Memory B cell (primary cell): Measurements from ENCODE around the gene GDPGP1.
A peak's percentile ranks its signal among the peaks of the same experiment; 100 is the strongest.
"Not testable (repeated sequence)": the region's sequence is repeated elsewhere in the genome, so short reads cannot be mapped to it uniquely, and the experiment has no call there.

Experiments used
- ATAC-seq: fragments of 150-1000 bp; cut with Tn5 transposase; 2 replicates; pipeline ENCODE4 v1.10.0; 2021; ENCODE audit warnings: low read depth, mild to moderate bottlenecking, moderate library complexity
- DNase-seq, 2 donors: peaks; one replicate each; pipeline ENCODE4 v3.0.0; 2022; ENCODE audit warnings: low spot score in 2 of 2
- H3K27ac Mint-ChIP-seq: one replicate; pipeline ENCODE4 v1.8.0; 2022; ENCODE audit warnings: mild to moderate bottlenecking, moderate library complexity, mixed read lengths
- H3K27me3 Mint-ChIP-seq: one replicate; pipeline ENCODE4 v1.8.0; 2022; ENCODE audit warnings: mixed read lengths
- H3K36me3 Mint-ChIP-seq: one replicate; pipeline ENCODE4 v1.8.0; 2022; ENCODE audit warnings: mild to moderate bottlenecking, mixed read lengths
- H3K4me1 Mint-ChIP-seq: one replicate; pipeline ENCODE4 v1.8.0; 2022; ENCODE audit warnings: mixed read lengths
- H3K4me3 Mint-ChIP-seq: one replicate; pipeline ENCODE4 v1.8.0; 2022; ENCODE audit warnings: mild to moderate bottlenecking, moderate library complexity, mixed read lengths
- H3K9me3 Mint-ChIP-seq: one replicate; pipeline ENCODE4 v1.8.0; 2022; ENCODE audit warnings: mixed read lengths

The GDPGP1 gene

GRCh38 chr15:90241343-90242192 is 7.6 kb downstream of the GDPGP1 start:
- H3K9me3 Mint-ChIP-seq: no peaks in the 10 kb centered on the region
- no peak overlapping the region for H3K4me3 Mint-ChIP-seq
- H3K36me3 Mint-ChIP-seq: peaks cover 11% of the 10 kb centered on the region
- DNase-seq (no peak), ATAC-seq (no peak)
- no peak overlapping the region for H3K27ac Mint-ChIP-seq
- no peaks in the 10 kb centered on the region for H3K27me3 Mint-ChIP-seq
- H3K4me1 Mint-ChIP-seq: peaks cover 2% of the 10 kb centered on the region

- peaks cover 4% of the 10 kb centered on the region for H3K36me3 Mint-ChIP-seq
- peaks cover 6% of the 10 kb centered on the region for H3K4me1 Mint-ChIP-seq
- no peak overlapping the region for H3K4me3 Mint-ChIP-seq
- ATAC-seq (no peak), DNase-seq (no peak)
- H3K27me3 Mint-ChIP-seq: no peaks in the 10 kb centered on the region
- H3K27ac Mint-ChIP-seq: no peak overlapping the region
- H3K9me3 Mint-ChIP-seq: no peaks in the 10 kb centered on the region
Observed at GRCh38 chr15:90243943-90244639, 10.1 kb downstream of the GDPGP1 start.

DNA sequence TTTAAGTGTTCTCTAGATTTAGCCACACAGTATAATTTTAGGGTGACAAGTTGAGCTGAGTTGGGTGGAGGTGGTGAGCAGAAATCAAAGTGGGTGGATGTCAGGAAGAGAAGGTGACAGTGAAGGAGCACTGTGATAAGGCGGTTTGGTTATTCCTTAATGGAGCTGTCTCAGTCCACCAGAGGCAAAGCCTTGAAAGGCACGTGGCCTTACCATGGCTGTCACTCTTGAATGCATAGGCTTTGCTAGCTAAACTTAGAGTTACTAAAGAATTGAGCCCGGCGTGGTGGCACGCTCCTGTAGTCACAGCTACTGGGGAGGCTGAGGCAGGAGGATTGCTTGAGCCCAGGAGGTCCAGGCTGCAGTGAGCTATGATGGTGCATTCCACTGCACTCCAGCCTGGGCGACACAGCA is 14.8 kb downstream of the GDPGP1 start:
- ATAC-seq (no peak), DNase-seq (no peak)
- peak overlapping the region; percentile 20 for H3K27ac Mint-ChIP-seq
- no peaks in the 10 kb centered on the region for H3K27me3 Mint-ChIP-seq
- H3K4me3 Mint-ChIP-seq: peak overlapping the region; percentile 72
- H3K9me3 Mint-ChIP-seq: no peaks in the 10 kb centered on the region
- no peaks in the 10 kb centered on the region for H3K36me3 Mint-ChIP-seq
- H3K4me1 Mint-ChIP-seq: peaks cover 11% of the 10 kb centered on the region

DNA sequence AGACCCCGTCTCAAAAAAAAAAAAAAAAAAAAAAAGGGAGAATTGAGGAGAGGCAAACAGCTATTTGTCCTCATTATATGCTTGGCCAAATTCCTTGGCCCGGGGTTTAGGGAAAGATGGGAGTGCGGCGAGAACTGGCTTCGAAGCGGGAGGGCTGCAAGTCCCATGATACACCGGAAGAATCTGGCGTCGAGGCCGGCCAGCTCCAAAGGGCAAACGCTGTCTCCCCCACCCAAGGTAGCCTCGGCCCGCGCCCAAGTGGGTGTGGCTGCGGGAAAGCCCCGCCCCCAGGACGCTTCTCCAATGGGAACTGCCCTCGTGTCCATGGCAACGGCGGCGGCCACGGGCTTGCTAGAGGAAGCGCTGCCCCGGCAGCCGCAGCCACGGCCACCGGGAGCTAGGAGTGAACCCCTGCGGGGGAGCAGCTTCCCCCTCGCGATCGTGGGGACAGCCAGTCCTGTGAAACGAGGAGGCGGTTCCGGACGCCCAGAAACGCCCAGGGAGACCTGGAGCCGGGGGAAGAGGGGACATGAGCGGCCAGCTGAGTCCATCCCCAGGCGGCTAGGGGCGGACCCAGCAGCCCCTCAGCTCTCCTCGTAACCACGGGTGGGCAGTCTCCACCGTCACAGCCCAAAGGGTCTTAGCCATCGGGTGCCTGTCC is 15.3 kb downstream of the GDPGP1 start, which contains the start of gene TTLL13:
Gene TTLL13, plus strand, starts transcription at position 354 of the 661 bp plus-strand sequence. CDS start 1,075 bp downstream, outside the sequence.
- no peaks in the 10 kb centered on the region for H3K36me3 Mint-ChIP-seq
- H3K27ac Mint-ChIP-seq: peak within 1 kb of the TSS; percentile 20
- H3K9me3 Mint-ChIP-seq: no peaks in the 10 kb centered on the region
- H3K27me3 Mint-ChIP-seq: no peaks in the 10 kb centered on the region
- H3K4me3 Mint-ChIP-seq: peak within 1 kb of the TSS; percentile 72
- DNase-seq (peak in 1 of 2 donors; percentile 27), ATAC-seq (peak; percentile 54)
- H3K4me1 Mint-ChIP-seq: peaks cover 11% of the 10 kb centered on the region

DNA sequence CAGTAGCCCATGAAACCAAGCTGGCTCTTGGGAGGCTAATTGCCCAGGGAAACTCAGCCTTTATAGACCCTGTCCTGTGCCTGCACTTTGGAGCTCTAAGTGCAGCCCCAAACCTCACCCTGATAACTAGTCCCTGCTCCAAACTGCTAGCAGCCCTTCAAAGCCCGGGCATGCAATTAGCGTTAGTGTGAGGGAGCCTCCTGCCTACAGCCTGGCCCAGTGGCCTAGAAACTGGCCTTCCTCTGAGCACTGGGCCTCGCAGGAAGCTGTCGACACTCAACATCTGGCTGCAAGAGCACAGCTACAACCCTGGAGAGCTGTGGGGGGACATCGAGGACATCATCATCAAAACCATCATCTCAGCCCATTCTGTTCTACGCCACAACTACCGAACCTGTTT is 23.8 kb downstream of the GDPGP1 start:
- DNase-seq (no peak), ATAC-seq (no peak)
- Mint-ChIP-seq H3K27me3 (peaks cover 7% of the 10 kb centered on the region), H3K9me3 (no peaks in the 10 kb centered on the region), H3K36me3 (peaks cover 2% of the 10 kb centered on the region), H3K4me1 (no peaks in the 10 kb centered on the region), H3K4me3 (no peak overlapping the region), H3K27ac (no peak overlapping the region)

DNA sequence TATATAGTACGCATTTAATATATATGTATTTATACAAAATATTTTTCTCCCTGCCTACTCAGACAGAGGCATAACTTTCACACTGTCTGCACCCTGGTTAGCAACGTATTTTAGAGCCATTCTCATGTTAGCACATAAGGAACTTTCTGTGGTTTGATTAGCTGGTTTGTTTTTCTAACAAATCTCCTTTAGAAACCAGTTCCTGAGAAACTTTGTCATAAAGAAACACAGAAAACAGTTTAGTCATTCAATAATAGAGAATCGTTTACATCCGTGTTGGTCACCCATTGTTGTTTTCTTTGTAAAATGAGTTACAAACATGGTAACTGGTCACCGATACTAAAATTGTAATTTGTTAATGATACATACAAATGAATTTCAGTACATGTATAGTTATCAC is 25.5 kb downstream of the GDPGP1 start:
- H3K4me1 Mint-ChIP-seq: peaks cover 6% of the 10 kb centered on the region
- H3K27me3 Mint-ChIP-seq: peaks cover 7% of the 10 kb centered on the region
- H3K4me3 Mint-ChIP-seq: no peak overlapping the region
- H3K36me3 Mint-ChIP-seq: peaks cover 2% of the 10 kb centered on the region
- no peak overlapping the region for H3K27ac Mint-ChIP-seq
- DNase-seq (no peak), ATAC-seq (no peak)
- no peaks in the 10 kb centered on the region for H3K9me3 Mint-ChIP-seq

DNA sequence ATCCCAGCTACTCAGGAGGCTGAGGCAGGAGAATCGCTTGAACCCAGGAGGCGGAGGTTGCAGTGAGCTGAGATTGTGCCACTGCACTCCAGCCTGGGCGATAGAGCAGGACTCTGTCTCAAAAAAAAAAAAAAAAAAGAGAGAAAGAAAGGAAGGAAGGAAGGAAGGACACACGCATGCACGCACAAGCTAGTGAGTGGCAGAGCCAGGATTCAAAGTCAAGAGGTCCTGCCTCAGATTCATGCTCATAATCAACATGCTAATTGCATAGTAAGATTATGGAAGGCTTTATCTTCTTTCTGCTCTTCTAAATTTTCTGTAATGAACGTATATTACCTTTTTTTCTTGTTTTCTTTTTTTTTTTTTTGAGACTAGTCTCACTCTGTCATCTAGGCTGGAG is 26.7 kb downstream of the GDPGP1 start:
- H3K36me3 Mint-ChIP-seq, H3K27ac Mint-ChIP-seq, H3K4me1 Mint-ChIP-seq, H3K9me3 Mint-ChIP-seq, H3K4me3 Mint-ChIP-seq, ATAC-seq, H3K27me3 Mint-ChIP-seq, DNase-seq: not testable (repeated sequence)

DNA sequence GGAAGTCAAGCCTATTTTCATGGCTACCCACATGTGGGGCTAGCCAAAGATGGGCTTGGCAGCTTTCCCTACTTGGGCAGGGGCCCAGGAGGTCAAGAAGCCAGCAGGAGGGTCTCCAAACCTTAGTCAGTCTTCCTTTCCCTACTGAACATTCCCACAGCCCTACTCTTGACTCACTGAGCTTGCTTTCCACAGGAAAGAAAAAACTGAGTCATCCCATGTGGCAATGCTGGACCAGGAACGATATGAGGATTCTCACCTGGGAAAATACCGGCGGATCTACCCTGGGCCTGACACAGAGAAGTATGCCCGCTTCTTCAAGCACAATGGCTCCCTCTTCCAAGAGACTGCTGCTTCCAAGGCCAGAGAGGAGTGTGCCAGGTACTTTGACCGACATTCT is 27.8 kb downstream of the GDPGP1 start:
- no peak for ATAC-seq

GRCh38 chr15:90262426-90262825 is 28.4 kb downstream of the GDPGP1 start:
- no peak overlapping the region for H3K4me3 Mint-ChIP-seq
- no peaks in the 10 kb centered on the region for H3K9me3 Mint-ChIP-seq
- H3K27ac Mint-ChIP-seq: no peak overlapping the region
- H3K27me3 Mint-ChIP-seq: no peaks in the 10 kb centered on the region
- no peak for DNase-seq
- ATAC-seq: no peak
- H3K4me1 Mint-ChIP-seq: peaks cover 13% of the 10 kb centered on the region
- H3K36me3 Mint-ChIP-seq: peaks cover under 1% of the 10 kb centered on the region

More for the DNA sequence above, 27.8 kb downstream of the GDPGP1 start:
- H3K9me3 Mint-ChIP-seq: no peaks in the 10 kb centered on the region
- H3K4me3 Mint-ChIP-seq: no peak overlapping the region
- peaks cover 2% of the 10 kb centered on the region for H3K27me3 Mint-ChIP-seq
- DNase-seq: no peak
- H3K27ac Mint-ChIP-seq: no peak overlapping the region
- peaks cover 12% of the 10 kb centered on the region for H3K4me1 Mint-ChIP-seq
- no peaks in the 10 kb centered on the region for H3K36me3 Mint-ChIP-seq

DNA sequence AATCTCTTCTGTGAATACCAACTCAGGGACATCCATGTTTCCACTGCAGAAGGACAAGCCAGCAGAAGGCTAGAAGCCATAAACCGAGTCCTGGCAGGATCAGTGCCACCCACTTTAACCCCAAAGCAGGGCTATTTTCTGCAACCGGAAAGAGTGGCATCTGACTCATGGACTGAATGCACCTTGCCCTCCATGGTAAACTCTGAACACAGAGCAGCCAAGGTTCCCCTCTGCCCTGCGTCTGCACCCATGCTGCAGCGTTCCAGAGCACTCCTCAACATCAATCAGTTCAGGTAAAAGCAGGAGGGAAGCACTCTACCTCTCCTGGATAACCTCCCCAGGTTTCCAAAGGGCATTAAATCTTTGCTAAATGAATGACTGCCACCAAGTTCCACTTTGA is 30.7 kb downstream of the GDPGP1 start:
- H3K9me3 Mint-ChIP-seq: no peaks in the 10 kb centered on the region
- peaks cover 24% of the 10 kb centered on the region for H3K4me1 Mint-ChIP-seq
- peak overlapping the region; percentile 97 for H3K27ac Mint-ChIP-seq
- peaks cover 10% of the 10 kb centered on the region for H3K36me3 Mint-ChIP-seq
- no peak for DNase-seq
- H3K4me3 Mint-ChIP-seq: peak overlapping the region; percentile 96
- H3K27me3 Mint-ChIP-seq: no peaks in the 10 kb centered on the region
- ATAC-seq: no peak

DNA sequence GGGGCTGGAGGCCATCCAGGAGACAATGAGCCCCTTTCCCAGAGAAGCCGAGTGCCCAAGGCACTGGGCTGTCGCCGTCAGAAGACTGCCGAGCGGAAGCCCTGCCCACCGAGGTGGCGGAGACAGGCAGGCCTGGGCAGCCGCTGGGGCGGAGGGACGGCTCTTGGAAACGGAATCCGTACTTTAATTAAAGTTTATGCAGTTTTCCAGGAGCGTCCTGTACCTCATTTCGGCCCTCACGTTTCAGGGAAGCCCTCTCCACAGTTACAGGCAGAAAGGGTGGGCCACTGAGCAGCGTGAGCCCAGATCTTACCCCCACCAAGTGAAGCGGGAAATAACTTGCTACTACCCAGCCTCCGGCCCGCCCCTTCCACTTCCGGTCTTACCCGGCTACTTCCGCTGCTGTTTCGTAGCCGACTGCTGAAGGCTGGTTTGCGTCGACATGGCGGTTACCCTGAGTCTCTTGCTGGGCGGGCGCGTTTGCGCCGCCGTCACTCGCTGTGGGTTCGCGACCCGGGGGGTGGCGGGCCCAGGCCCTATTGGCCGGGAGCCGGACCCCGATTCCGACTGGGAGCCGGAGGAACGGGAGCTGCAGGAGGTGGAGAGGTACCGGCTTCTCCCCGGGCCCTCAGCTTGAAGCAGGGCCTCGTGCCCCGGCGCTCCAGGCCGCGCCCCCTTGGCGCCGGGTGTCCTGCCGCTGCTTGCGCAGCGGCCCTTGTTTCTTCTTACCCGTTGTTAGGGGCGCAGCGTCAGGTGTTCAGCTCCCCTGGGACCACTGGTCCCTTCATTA is 31.5 kb downstream of the GDPGP1 start, which contains the start of gene NGRN:
Gene NGRN, plus strand, starts transcription at position 402 of the 790 bp plus-strand sequence. Its CDS starts 41 bp downstream, at position 443.
- peaks cover 31% of the 10 kb centered on the region for H3K4me1 Mint-ChIP-seq
- H3K27me3 Mint-ChIP-seq: no peaks in the 10 kb centered on the region
- H3K27ac Mint-ChIP-seq: peak within 1 kb of the TSS; percentile 97
- peak within 1 kb of the TSS; percentile 96 for H3K4me3 Mint-ChIP-seq
- H3K9me3 Mint-ChIP-seq: no peaks in the 10 kb centered on the region
- peaks cover 17% of the 10 kb centered on the region for H3K36me3 Mint-ChIP-seq
- ATAC-seq: peak; percentile 88
- DNase-seq: peak; percentile 87 to 92

- Mint-ChIP-seq H3K27ac (peak overlapping the region; percentile 97), H3K4me3 (peak overlapping the region; percentile 96), H3K9me3 (no peaks in the 10 kb centered on the region), H3K36me3 (peaks cover 20% of the 10 kb centered on the region), H3K27me3 (no peaks in the 10 kb centered on the region), H3K4me1 (peaks cover 33% of the 10 kb centered on the region)
- peak; percentile 5 for ATAC-seq
- DNase-seq: no peak
Observed at GRCh38 chr15:90266061-90266431, 32.0 kb downstream of the GDPGP1 start.

- Mint-ChIP-seq H3K9me3 (no peaks in the 10 kb centered on the region), H3K4me1 (peaks cover 36% of the 10 kb centered on the region), H3K4me3 (peak overlapping the region; percentile 96), H3K36me3 (peaks cover 22% of the 10 kb centered on the region), H3K27me3 (no peaks in the 10 kb centered on the region), H3K27ac (peak overlapping the region; percentile 97)
- no peak for DNase-seq
- no peak for ATAC-seq
Observed at GRCh38 chr15:90266485-90266884, 32.5 kb downstream of the GDPGP1 start.
